ENCODE data around the gene EPAS1. TPM values are rescaled to one million over a fixed set of nuclear protein-coding genes. Genes with fewer than 3 reads are reported as not detected.

The EPAS1 gene
- total RNA-seq, 1 experiment from 2014 or later, result 146 TPM

DNA sequence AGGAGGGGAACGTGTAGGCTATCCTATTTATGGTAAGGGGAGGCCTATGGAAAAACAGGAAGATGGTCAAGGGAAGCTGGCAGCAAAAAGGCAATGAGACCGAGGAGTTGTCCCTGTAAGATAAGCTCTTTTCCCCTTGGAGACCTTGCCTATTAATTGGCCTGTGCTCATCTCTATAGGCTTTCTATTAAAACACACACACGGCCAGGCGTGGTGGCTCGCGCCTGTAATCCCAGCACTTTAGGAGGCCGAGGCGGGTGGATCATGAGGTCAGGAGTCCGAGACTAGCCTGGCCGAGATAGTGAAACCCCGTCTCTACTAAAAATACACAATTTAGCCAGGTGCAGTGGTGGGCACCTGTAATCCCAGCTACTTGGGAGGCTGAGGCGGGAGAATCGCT, 32.1 kb downstream of the EPAS1 start:
- POLR2A ChIA-PET, result interaction anchor here (1.2 to 13.5 kb wide), 5 partner anchors 21 to 337 kb away, joined by 3 to 553 read pairs (median 4); partner anchors contain the start of gene EPAS1
- intact Hi-C loops (cut with micrococcal nuclease), result no loop called here
- no peaks in the 10 kb centered on the region for H3K9me3 Mint-ChIP-seq (ENCODE audit: unreplicated experiment)
- H3K4me1 Mint-ChIP-seq (ENCODE audit: insufficient read depth, unreplicated experiment), result peaks cover 85% of the 10 kb centered on the region
- no peaks in the 10 kb centered on the region for H3K27me3 Mint-ChIP-seq (ENCODE audit: insufficient read depth, unreplicated experiment)
- BruUV-seq (replicated peaks), result TSS peak; percentile 39
- TF ChIP-seq, protein P1, sequence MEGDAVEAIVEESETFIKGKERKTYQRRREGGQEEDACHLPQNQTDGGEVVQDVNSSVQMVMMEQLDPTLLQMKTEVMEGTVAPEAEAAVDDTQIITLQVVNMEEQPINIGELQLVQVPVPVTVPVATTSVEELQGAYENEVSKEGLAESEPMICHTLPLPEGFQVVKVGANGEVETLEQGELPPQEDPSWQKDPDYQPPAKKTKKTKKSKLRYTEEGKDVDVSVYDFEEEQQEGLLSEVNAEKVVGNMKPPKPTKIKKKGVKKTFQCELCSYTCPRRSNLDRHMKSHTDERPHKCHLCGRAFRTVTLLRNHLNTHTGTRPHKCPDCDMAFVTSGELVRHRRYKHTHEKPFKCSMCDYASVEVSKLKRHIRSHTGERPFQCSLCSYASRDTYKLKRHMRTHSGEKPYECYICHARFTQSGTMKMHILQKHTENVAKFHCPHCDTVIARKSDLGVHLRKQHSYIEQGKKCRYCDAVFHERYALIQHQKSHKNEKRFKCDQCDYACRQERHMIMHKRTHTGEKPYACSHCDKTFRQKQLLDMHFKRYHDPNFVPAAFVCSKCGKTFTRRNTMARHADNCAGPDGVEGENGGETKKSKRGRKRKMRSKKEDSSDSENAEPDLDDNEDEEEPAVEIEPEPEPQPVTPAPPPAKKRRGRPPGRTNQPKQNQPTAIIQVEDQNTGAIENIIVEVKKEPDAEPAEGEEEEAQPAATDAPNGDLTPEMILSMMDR (IDR thresholded peaks at IDR 0.05; ENCODE audit: unreplicated experiment), result no peak
- peaks cover 15% of the 10 kb centered on the region for H3K36me3 Mint-ChIP-seq (ENCODE audit: insufficient read depth, unreplicated experiment)
- H3K4me3 Mint-ChIP-seq (ENCODE audit: unreplicated experiment), result peak overlapping the region; percentile 51
- no peak for DNase-seq (ENCODE audit: unreplicated experiment)
- peak overlapping the region; percentile 95 for H3K27ac Mint-ChIP-seq (ENCODE audit: low read depth, unreplicated experiment)
- CTCF ChIA-PET, result interaction anchor here (0.6 to 2.1 kb wide), 8 partner anchors 10 to 365 kb away, joined by 3 to 10 read pairs (median 4); no protein-coding TSS in a partner anchor

DNA sequence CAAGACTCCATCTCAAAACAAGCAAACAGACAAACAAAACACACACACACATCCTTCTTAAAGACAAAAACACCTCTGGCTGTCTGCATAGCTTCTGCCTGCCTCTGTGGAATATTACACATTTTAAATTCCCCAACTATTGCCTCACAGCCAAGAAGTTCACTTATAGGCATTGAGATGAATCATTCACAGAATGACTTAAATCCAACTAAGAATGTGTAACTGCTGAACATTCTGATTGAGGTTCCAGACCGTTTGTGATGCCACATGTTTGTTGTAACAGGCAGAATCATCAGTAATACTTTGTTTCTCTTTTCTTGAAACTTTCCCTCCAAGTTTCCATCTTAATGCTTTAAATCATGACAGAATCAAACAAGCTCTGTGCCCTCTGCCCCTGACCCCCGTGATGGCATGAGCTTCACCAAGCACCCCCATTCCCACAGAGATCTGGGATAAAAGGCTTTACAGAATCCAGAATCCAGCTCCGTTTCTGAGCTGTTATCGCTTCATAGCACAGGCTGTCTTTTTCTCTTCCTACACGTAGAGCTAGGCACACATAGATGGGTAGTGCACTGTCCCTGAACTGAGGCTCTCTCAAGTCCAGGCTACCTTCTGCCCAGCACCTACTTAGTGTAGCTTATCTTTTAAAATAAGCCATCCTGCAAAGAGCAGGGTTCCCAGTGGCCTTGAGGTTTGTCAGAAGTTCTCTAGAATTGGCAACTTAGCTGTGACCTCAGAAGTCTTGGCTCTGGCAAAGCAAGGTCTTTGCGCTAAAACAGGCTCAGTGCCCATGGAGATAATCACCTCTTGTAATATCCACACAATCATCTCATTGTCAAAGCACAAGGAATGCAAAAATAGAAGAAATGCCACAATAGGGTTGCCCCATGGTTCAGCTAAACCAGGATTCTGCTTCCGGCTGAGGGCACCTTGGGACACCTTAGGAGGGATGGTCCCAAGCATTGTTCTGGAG, 32.9 kb downstream of the EPAS1 start:
- peak overlapping the region; percentile 51 for H3K4me3 Mint-ChIP-seq (ENCODE audit: unreplicated experiment)
- intact Hi-C loops (cut with micrococcal nuclease), result loop anchor here (1.0 kb wide), 1 partner anchor 15 kb away; no protein-coding TSS in a partner anchor
- H3K27ac Mint-ChIP-seq (ENCODE audit: low read depth, unreplicated experiment), result peak overlapping the region; percentile 95
- peaks cover 15% of the 10 kb centered on the region for H3K36me3 Mint-ChIP-seq (ENCODE audit: insufficient read depth, unreplicated experiment)
- no peaks in the 10 kb centered on the region for H3K9me3 Mint-ChIP-seq (ENCODE audit: unreplicated experiment)
- peak; percentile 90 for DNase-seq (ENCODE audit: unreplicated experiment)
- ChIA-PET POLR2A (interaction anchor here (0.6 to 13.5 kb wide), 8 partner anchors 22 to 865 kb away, joined by 3 to 553 read pairs (median 3); partner anchors contain the start of gene EPAS1), CTCF (interaction anchor here (0.6 to 2.1 kb wide), 14 partner anchors 11 to 719 kb away, joined by 3 to 9 read pairs (median 3); partner anchors contain the start of gene SRBD1)
- BruUV-seq (replicated peaks), result TSS peak; percentile 19
- H3K27me3 Mint-ChIP-seq (ENCODE audit: insufficient read depth, unreplicated experiment), result no peaks in the 10 kb centered on the region
- H3K4me1 Mint-ChIP-seq (ENCODE audit: insufficient read depth, unreplicated experiment), result peaks cover 92% of the 10 kb centered on the region
- TF ChIP-seq, protein P1 (IDR thresholded peaks at IDR 0.05; ENCODE audit: unreplicated experiment), result no peak

DNA sequence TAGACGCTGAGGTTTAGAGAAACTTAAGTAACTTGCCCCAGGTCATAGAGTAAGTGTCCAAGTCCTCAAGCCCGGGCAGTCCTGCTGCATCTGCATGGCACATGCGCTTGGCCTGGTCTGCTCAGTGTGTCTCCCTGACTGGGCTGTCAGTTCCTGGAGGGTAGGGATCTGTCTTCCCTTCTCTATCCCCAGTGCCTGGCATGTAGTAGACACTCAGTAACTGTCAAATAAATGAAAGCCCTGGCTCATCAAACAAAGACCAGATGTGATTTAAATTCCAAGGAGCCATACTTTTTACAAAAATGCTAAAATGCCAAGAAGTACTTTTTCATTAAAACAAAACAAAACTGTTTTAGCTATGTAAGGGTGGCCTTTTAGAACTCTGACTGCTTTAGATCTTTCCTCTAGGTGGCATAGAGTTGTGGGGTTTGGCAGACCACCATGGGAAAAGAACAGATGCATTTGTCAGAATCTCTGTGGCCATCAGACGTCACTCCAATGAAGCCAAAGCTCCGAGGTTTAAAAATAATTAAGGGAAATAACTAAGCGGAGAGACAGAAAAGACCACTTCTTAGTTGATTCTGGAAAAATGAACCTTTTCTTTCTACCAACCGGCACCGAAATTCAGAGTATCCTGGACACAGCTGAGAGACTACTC, 34.0 kb downstream of the EPAS1 start:
- ChIA-PET CTCF (interaction anchor here (0.5 to 1.7 kb wide), 3 partner anchors 32 to 563 kb away, joined by 3 to 5 read pairs (median 4); no protein-coding TSS in a partner anchor), POLR2A (interaction anchor here (0.9 to 13.5 kb wide), 5 partner anchors 9 to 268 kb away, joined by 4 to 553 read pairs (median 7); partner anchors contain the start of gene EPAS1)
- peaks cover 15% of the 10 kb centered on the region for H3K36me3 Mint-ChIP-seq (ENCODE audit: insufficient read depth, unreplicated experiment)
- peak overlapping the region; percentile 13 for H3K4me3 Mint-ChIP-seq (ENCODE audit: unreplicated experiment)
- DNase-seq (ENCODE audit: unreplicated experiment), result peak; percentile 51
- H3K9me3 Mint-ChIP-seq (ENCODE audit: unreplicated experiment), result no peaks in the 10 kb centered on the region
- H3K27ac Mint-ChIP-seq (ENCODE audit: low read depth, unreplicated experiment), result peak overlapping the region; percentile 95
- no TSS peak for BruUV-seq (replicated peaks)
- no peaks in the 10 kb centered on the region for H3K27me3 Mint-ChIP-seq (ENCODE audit: insufficient read depth, unreplicated experiment)
- intact Hi-C loops (cut with micrococcal nuclease), result no loop called here
- TF ChIP-seq, protein P1 (IDR thresholded peaks at IDR 0.05; ENCODE audit: unreplicated experiment), result no peak
- H3K4me1 Mint-ChIP-seq (ENCODE audit: insufficient read depth, unreplicated experiment), result peaks cover 86% of the 10 kb centered on the region
